ENCODE measurements around the gene TIMM22.

Gene TIMM22

GRCh38 chr17:1001640-1002411, 4.9 kb downstream of the TIMM22 start:
- in situ Hi-C loops (cut with MboI; ENCODE audit: low sequenced_read_pairs), result no loop called here

GRCh38 chr17:1002412-1002753, 5.5 kb downstream of the TIMM22 start:
- in situ Hi-C loops (cut with MboI; ENCODE audit: low sequenced_read_pairs), result no loop called here

GRCh38 chr17:1002771-1003555, 6.0 kb downstream of the TIMM22 start:
- in situ Hi-C loops (cut with MboI; ENCODE audit: low sequenced_read_pairs), result no loop called here

GRCh38 chr17:1003633-1003971, 6.7 kb downstream of the TIMM22 start:
- in situ Hi-C loops (cut with MboI; ENCODE audit: low sequenced_read_pairs), result no loop called here

GRCh38 chr17:1003972-1004768, 7.2 kb downstream of the TIMM22 start:
- in situ Hi-C loops (cut with MboI; ENCODE audit: low sequenced_read_pairs), result no loop called here

- in situ Hi-C loops (cut with MboI; ENCODE audit: low sequenced_read_pairs), result no loop called here
These were observed 7.9 kb downstream of the TIMM22 start for GRCh38 chr17:1004769-1005295.

GRCh38 chr17:1005361-1005946, 8.5 kb downstream of the TIMM22 start:
- in situ Hi-C loops (cut with MboI; ENCODE audit: low sequenced_read_pairs), result no loop called here

GRCh38 chr17:1006054-1006453, 9.1 kb downstream of the TIMM22 start:
- in situ Hi-C loops (cut with MboI; ENCODE audit: low sequenced_read_pairs), result no loop called here

GRCh38 chr17:1007310-1008007, 10.5 kb downstream of the TIMM22 start:
- in situ Hi-C loops (cut with MboI; ENCODE audit: low sequenced_read_pairs), result no loop called here

- in situ Hi-C loops (cut with MboI; ENCODE audit: low sequenced_read_pairs), result no loop called here
These were observed 11.3 kb downstream of the TIMM22 start for GRCh38 chr17:1008008-1008761.

GRCh38 chr17:1009229-1010085, 12.5 kb downstream of the TIMM22 start:
- in situ Hi-C loops (cut with MboI; ENCODE audit: low sequenced_read_pairs), result no loop called here

- in situ Hi-C loops (cut with MboI; ENCODE audit: low sequenced_read_pairs), result no loop called here
These were observed 13.1 kb downstream of the TIMM22 start for GRCh38 chr17:1010086-1010450.

- in situ Hi-C loops (cut with MboI; ENCODE audit: low sequenced_read_pairs), result no loop called here
These were observed 13.7 kb downstream of the TIMM22 start for GRCh38 chr17:1010586-1010985.

GRCh38 chr17:1011138-1011537, 14.2 kb downstream of the TIMM22 start:
- in situ Hi-C loops (cut with MboI; ENCODE audit: low sequenced_read_pairs), result no loop called here

GRCh38 chr17:1011760-1012735, 15.1 kb downstream of the TIMM22 start:
- in situ Hi-C loops (cut with MboI; ENCODE audit: low sequenced_read_pairs), result no loop called here

GRCh38 chr17:1012823-1013728, 16.1 kb downstream of the TIMM22 start:
- in situ Hi-C loops (cut with MboI; ENCODE audit: low sequenced_read_pairs), result no loop called here

- in situ Hi-C loops (cut with MboI; ENCODE audit: low sequenced_read_pairs), result no loop called here
These were observed 16.8 kb downstream of the TIMM22 start for GRCh38 chr17:1013729-1014090.
